IMR-90 (cell line): ENCODE results near the gene RAD51B. TPM values are rescaled to one million over a fixed set of nuclear protein-coding genes. Genes with fewer than 3 reads are reported as not detected.

Experiments
- ATAC-seq: fragments of 200-7000 bp; cut with Tn5 transposase; 2 replicates; pipeline ENCODE4 v1.9.1; 2020; ENCODE audit warnings: low read depth, mild to moderate bottlenecking, moderate library complexity
- BruUV-seq: library from RNA; stranded (reverse); fragments of 400-500 nt; replicated peaks from 2 replicates; lab custom pipeline; 2021; lab: Mats Ljungman, UMichigan
- CTCF ChIA-PET: fragments of 300-600 bp; formaldehyde crosslinking; extraction: SDS; loops from one replicate; lab custom pipeline; 2021; ENCODE audit warnings: antibody characterized with exemption; lab: Yijun Ruan, JAX
- POLR2A ChIA-PET: fragments of 300-600 bp; sonication (Branson Sonifier 250); formaldehyde crosslinking; loops from one replicate; lab custom pipeline; 2022; ENCODE audit warnings: antibody characterized with exemption; ENCODE audit not compliant: unreplicated experiment; lab: Charles Lee
- DNase-seq: peaks from one replicate; pipeline ENCODE4 v3.0.0; 2013
- H2AFZ ChIP-seq: replicated peaks from 2 replicates; pipeline ENCODE3; 2013; ENCODE audit warnings: low read length, mild to moderate bottlenecking; ENCODE audit not compliant: poor library complexity
- H2AK5ac ChIP-seq: 2 replicates; pipeline ENCODE4 v1.6.1; 2013; ENCODE audit warnings: low read depth, low read length, inconsistent platforms
- H2AK9ac ChIP-seq: replicated peaks from 2 replicates; pipeline ENCODE3; 2013; ENCODE audit warnings: mild to moderate bottlenecking, low read depth, low read length, moderate library complexity; ENCODE audit not compliant: poor library complexity
- H2BK120ac ChIP-seq: 2 replicates; pipeline ENCODE4 v1.6.1; 2013; ENCODE audit warnings: low read depth, low read length, inconsistent platforms
- H2BK15ac ChIP-seq: 3 replicates; pipeline ENCODE4 v1.6.1; 2013; ENCODE audit warnings: low read depth, low read length, inconsistent platforms
- H2BK20ac ChIP-seq: 2 replicates; pipeline ENCODE4 v1.6.1; 2013; ENCODE audit warnings: low read depth, mild to moderate bottlenecking, inconsistent platforms, low read length, moderate library complexity
- H2BK5ac ChIP-seq: 2 replicates; pipeline ENCODE4 v1.6.1; 2013; ENCODE audit warnings: mild to moderate bottlenecking, low read depth, low read length, inconsistent platforms; ENCODE audit not compliant: poor library complexity, severe bottlenecking
- H3K14ac ChIP-seq: replicated peaks from 2 replicates; pipeline ENCODE4 v1.6.1; 2013; ENCODE audit warnings: low read depth, low read length, inconsistent platforms
- H3K18ac ChIP-seq: 2 replicates; pipeline ENCODE4 v1.6.1; 2013; ENCODE audit warnings: low read depth, low read length, control low read depth
- H3K23ac ChIP-seq: 2 replicates; pipeline ENCODE4 v1.6.1; 2013; ENCODE audit warnings: low read depth, low read length, inconsistent platforms
- H3K27ac ChIP-seq: 2 replicates; pipeline ENCODE4 v1.5.1; 2013; ENCODE audit warnings: mild to moderate bottlenecking, control low read depth, low read length; ENCODE audit not compliant: insufficient read depth
- H3K27me3 ChIP-seq: 2 replicates; pipeline ENCODE4 v1.6.1; 2013; ENCODE audit warnings: low read length; ENCODE audit not compliant: control insufficient read depth, insufficient read depth
- H3K36me3 ChIP-seq: 2 replicates; pipeline ENCODE4 v1.6.1; 2013; ENCODE audit warnings: low read length, mixed read lengths; ENCODE audit not compliant: control insufficient read depth, insufficient read depth
- H3K4ac ChIP-seq: 2 replicates; pipeline ENCODE4 v1.6.1; 2013; ENCODE audit warnings: low read depth, low read length, inconsistent platforms
- H3K4me1 ChIP-seq: 2 replicates; pipeline ENCODE4 v1.6.1; 2013; ENCODE audit warnings: low read length, mixed read lengths; ENCODE audit not compliant: control insufficient read depth, insufficient read depth
- H3K4me2 ChIP-seq: 2 replicates; pipeline ENCODE4 v1.6.1; 2013; ENCODE audit warnings: low read depth, mild to moderate bottlenecking, control low read depth, low read length, moderate library complexity
- H3K4me3 ChIP-seq: 2 replicates; pipeline ENCODE4 v1.5.1; 2013; ENCODE audit warnings: low read depth, mild to moderate bottlenecking, control low read depth, low read length, moderate library complexity; ENCODE audit not compliant: insufficient read depth
- H3K56ac ChIP-seq: 2 replicates; pipeline ENCODE4 v1.6.1; 2013; ENCODE audit warnings: low read length, inconsistent platforms; ENCODE audit not compliant: insufficient read depth; ENCODE audit errors: extremely low read depth
- H3K79me1 ChIP-seq, 2 experiments: 2 replicates each; pipeline ENCODE4 v1.6.1; 2013; ENCODE audit warnings: low read length in 2 of 2, inconsistent platforms in 1 of 2, low read depth in 1 of 2
- H3K9ac ChIP-seq: 2 replicates; pipeline ENCODE4 v1.6.1; 2013; ENCODE audit warnings: low read depth, low read length, control low read depth
- H3K9me1 ChIP-seq: 2 replicates; pipeline ENCODE4 v1.6.1; 2013; ENCODE audit warnings: low read length, inconsistent platforms; ENCODE audit not compliant: insufficient read depth
- H3K9me3 ChIP-seq: 2 replicates; pipeline ENCODE4 v1.6.1; 2013; ENCODE audit warnings: low read length; ENCODE audit not compliant: control insufficient read depth, insufficient read depth
- H4K20me1 ChIP-seq: 2 replicates; pipeline ENCODE4 v1.6.1; 2013; ENCODE audit warnings: low read length, inconsistent platforms; ENCODE audit not compliant: insufficient read depth
- H4K5ac ChIP-seq: 2 replicates; pipeline ENCODE4 v1.6.1; 2013; ENCODE audit warnings: mild to moderate bottlenecking, low read depth, low read length, control low read depth
- H4K8ac ChIP-seq, 2 experiments: 2 replicates each; pipeline ENCODE4 v1.6.1; 2013; ENCODE audit warnings: low read depth in 2 of 2, low read length in 2 of 2, control low read depth in 1 of 2, inconsistent platforms in 1 of 2
- H4K91ac ChIP-seq: 2 replicates; pipeline ENCODE4 v1.6.1; 2013; ENCODE audit warnings: low read depth, low read length, inconsistent platforms; ENCODE audit not compliant: insufficient read depth
- BHLHE40 ChIP-seq: fragments of 150-350 bp; IDR thresholded peaks from 2 replicates; pipeline ENCODE4 v1.6.1; 2016; ENCODE audit warnings: mild to moderate bottlenecking, low read depth, low read length
- CEBPB ChIP-seq: IDR thresholded peaks from 2 replicates; pipeline ENCODE4 v1.6.1; 2012; ENCODE audit warnings: low read depth, low read length, improper control_type of control experiment
- CHD1 ChIP-seq: IDR thresholded peaks from 2 replicates; pipeline ENCODE4 v1.6.1; 2012; ENCODE audit warnings: low read depth, low read length, improper control_type of control experiment
- FOS ChIP-seq: fragments of 150-350 bp; IDR thresholded peaks from 2 replicates; pipeline ENCODE4 v1.6.1; 2016; ENCODE audit warnings: low read depth, low read length
- MAFK ChIP-seq: IDR thresholded peaks from 2 replicates; pipeline ENCODE4 v1.6.1; 2012; ENCODE audit warnings: low read depth, low read length, improper control_type of control experiment
- MAZ ChIP-seq: IDR thresholded peaks from 2 replicates; pipeline ENCODE4 v1.6.1; 2012; ENCODE audit warnings: low read depth, mild to moderate bottlenecking, low read length, improper control_type of control experiment, moderate library complexity, borderline replicate concordance
- MXI1 ChIP-seq: IDR thresholded peaks from 2 replicates; pipeline ENCODE4 v1.6.1; 2012; ENCODE audit warnings: low read depth, mild to moderate bottlenecking, low read length, moderate library complexity, borderline replicate concordance
- NFE2L2 ChIP-seq: fragments of 150-350 bp; IDR thresholded peaks from 2 replicates; pipeline ENCODE4 v1.6.1; 2016; ENCODE audit warnings: low read depth, mild to moderate bottlenecking, low read length
- POLR2A ChIP-seq: IDR thresholded peaks from 2 replicates; pipeline ENCODE4 v1.6.1; 2012; ENCODE audit warnings: mild to moderate bottlenecking, low read depth, low read length
- RAD21 ChIP-seq: IDR thresholded peaks from 2 replicates; pipeline ENCODE4 v1.6.1; 2012; ENCODE audit warnings: low read length, improper control_type of control experiment
- RFX5 ChIP-seq: IDR thresholded peaks from 2 replicates; pipeline ENCODE4 v1.8.0; 2012; ENCODE audit warnings: low read depth, mild to moderate bottlenecking, low read length, moderate library complexity
- SMC3 ChIP-seq: fragments of 150-350 bp; IDR thresholded peaks from 2 replicates; pipeline ENCODE4 v1.6.1; 2016; ENCODE audit warnings: low read depth, mild to moderate bottlenecking, antibody characterized with exemption, low read length, moderate library complexity
- WGBS, 2 experiments: methylation state at CpG; one replicate each; pipeline versions ENCODE4 v1.1.5 to v1.1.7; 2013; ENCODE audit warnings: missing lambda C conversion rate in 2 of 2; ENCODE audit not compliant: insufficient read length in 1 of 2; ENCODE audit errors: extremely low coverage in 2 of 2; 5-methylcytosine and 5-hydroxymethylcytosine counted together
- dilution Hi-C: fragments of 300-500 bp; cut with HindIII; formaldehyde crosslinking; loops from one replicate; pipeline ENCODE4 v1.14.3; 2018; ENCODE audit warnings: low sequenced_read_pairs; ENCODE audit not compliant: unreplicated experiment
- in situ Hi-C: fragments of 300-500 bp; cut with MboI; formaldehyde crosslinking; loops from 3 replicates; pipeline ENCODE4 v1.14.3; 2019; ENCODE audit warnings: low sequenced_read_pairs, inconsistent platforms, mixed read lengths
- intact Hi-C: fragments of 100-400 bp; cut with micrococcal nuclease; formaldehyde crosslinking; loops from 2 replicates; pipeline ENCODE4 v1.10.0; 2022
- polyA plus RNA-seq, 3 experiments: library from polyadenylated mRNA; depleted of rRNA; stranded (reverse); fragments of >200 nt; gene quantifications; 2 replicates each; pipeline ENCODE4 v1.2.3, GENCODE V29; 2012; ENCODE audit warnings: low replicate concordance in 1 of 3
- total RNA-seq: library from RNA; depleted of rRNA; stranded (reverse); fragments of >200 nt; gene quantifications from 2 replicates; pipeline ENCODE4 v1.2.3, GENCODE V29; 2012
- TF ChIP-seq, protein P1 (sequence below): conservative IDR thresholded peaks from 2 replicates; pipeline ENCODE4 v1.5.1; 2012; ENCODE audit warnings: mild to moderate bottlenecking, low read depth, low read length, improper control_type of control experiment
- TF ChIP-seq, protein P2 (sequence below): fragments of 150-350 bp; IDR thresholded peaks from 2 replicates; pipeline ENCODE4 v1.6.1; 2017; ENCODE audit warnings: mild to moderate bottlenecking, antibody characterized with exemption, low read length, low read depth
- TF ChIP-seq, protein P3 (sequence below): fragments of 150-350 bp; IDR thresholded peaks from 2 replicates; pipeline ENCODE4 v1.6.1; 2016; ENCODE audit warnings: low read depth, mild to moderate bottlenecking, low read length, moderate library complexity, borderline replicate concordance

RAD51B gene
- total and polyA plus RNA-seq, 2 of the 4 experiments (the other 2 are of a cell fraction): 5.1 to 18.8 TPM

- Histone ChIP-seq H4K20me1 (no peaks in the 10 kb centered on the region), H2AK9ac (no peak overlapping the region), H2BK15ac (peak overlapping the region; percentile 18; the same call in 1 of the 3 replicates), H2AK5ac (no peak overlapping the region), H3K4me2 (peak overlapping the region; percentile 82), H3K27me3 (no peaks in the 10 kb centered on the region), H2BK120ac (peak overlapping the region; percentile 48), H3K27ac (peak overlapping the region; percentile 48; the same call in 1 of the 2 replicates), H3K4me1 (peaks cover 17% of the 10 kb centered on the region), H2BK5ac (peak overlapping the region; percentile 7), H3K9me1 (no peaks in the 10 kb centered on the region), H3K18ac (peak overlapping the region; percentile 93), H3K14ac (peak overlapping the region; percentile 41), H3K9ac (peak overlapping the region; percentile 15), H3K4me3 (no peak overlapping the region; the same call in 1 of the 2 replicates), H4K5ac (peak overlapping the region; percentile 10), H3K36me3 (no peaks in the 10 kb centered on the region), H2AFZ (no peak overlapping the region), H2BK20ac (peak overlapping the region; percentile 42), H3K23ac (peak overlapping the region; percentile 34; the same call in 1 of the 2 replicates), H3K79me1 (peaks cover 0 to 7% of the 10 kb centered on the region in 2 experiments; a peak in 2 of 4 replicates), H4K91ac (peak overlapping the region; percentile 7; the same call in 1 of the 2 replicates), H3K9me3 (no peaks in the 10 kb centered on the region), H3K4ac (peak overlapping the region; percentile 35; the same call in 1 of the 2 replicates), H3K56ac (no peak overlapping the region), H4K8ac (peak overlapping the region in 1 of 2 experiments; percentile 32; a peak in 2 of 4 replicates)
- intact Hi-C loops: loop anchor here (5.0 to 10.0 kb wide), 5 partner anchors 206 to 723 kb away; no protein-coding TSS in a partner anchor
- no CpG with 5 or more reads among the region's 1 CpG for WGBS, 2 experiments
- CTCF ChIA-PET: interaction anchor here (1.1 to 1.2 kb wide), 2 partner anchors 291 to 875 kb away, joined by 3 to 4 read pairs; no protein-coding TSS in a partner anchor
- in situ Hi-C loops: no loop called here
- DNase-seq: peak; percentile 38
- peak; percentile 42 for ATAC-seq
- no TSS peak for BruUV-seq
- dilution Hi-C loops: no loop called here
- POLR2A ChIA-PET: interaction anchor here (0.6 to 1.4 kb wide), 2 partner anchors 848 to 852 kb away, joined by 3 to 5 read pairs; partner anchors contain the start of gene ZFP36L1
- TF ChIP-seq CHD1: no peak
- no peak for TF ChIP-seq BHLHE40
- no peak for TF ChIP-seq SMC3
- TF ChIP-seq, protein P1, sequence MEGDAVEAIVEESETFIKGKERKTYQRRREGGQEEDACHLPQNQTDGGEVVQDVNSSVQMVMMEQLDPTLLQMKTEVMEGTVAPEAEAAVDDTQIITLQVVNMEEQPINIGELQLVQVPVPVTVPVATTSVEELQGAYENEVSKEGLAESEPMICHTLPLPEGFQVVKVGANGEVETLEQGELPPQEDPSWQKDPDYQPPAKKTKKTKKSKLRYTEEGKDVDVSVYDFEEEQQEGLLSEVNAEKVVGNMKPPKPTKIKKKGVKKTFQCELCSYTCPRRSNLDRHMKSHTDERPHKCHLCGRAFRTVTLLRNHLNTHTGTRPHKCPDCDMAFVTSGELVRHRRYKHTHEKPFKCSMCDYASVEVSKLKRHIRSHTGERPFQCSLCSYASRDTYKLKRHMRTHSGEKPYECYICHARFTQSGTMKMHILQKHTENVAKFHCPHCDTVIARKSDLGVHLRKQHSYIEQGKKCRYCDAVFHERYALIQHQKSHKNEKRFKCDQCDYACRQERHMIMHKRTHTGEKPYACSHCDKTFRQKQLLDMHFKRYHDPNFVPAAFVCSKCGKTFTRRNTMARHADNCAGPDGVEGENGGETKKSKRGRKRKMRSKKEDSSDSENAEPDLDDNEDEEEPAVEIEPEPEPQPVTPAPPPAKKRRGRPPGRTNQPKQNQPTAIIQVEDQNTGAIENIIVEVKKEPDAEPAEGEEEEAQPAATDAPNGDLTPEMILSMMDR: no peak
- no peak for TF ChIP-seq POLR2A
- TF ChIP-seq, protein P2, sequence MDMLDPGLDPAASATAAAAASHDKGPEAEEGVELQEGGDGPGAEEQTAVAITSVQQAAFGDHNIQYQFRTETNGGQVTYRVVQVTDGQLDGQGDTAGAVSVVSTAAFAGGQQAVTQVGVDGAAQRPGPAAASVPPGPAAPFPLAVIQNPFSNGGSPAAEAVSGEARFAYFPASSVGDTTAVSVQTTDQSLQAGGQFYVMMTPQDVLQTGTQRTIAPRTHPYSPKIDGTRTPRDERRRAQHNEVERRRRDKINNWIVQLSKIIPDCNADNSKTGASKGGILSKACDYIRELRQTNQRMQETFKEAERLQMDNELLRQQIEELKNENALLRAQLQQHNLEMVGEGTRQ: no peak
- no peak for TF ChIP-seq MAFK
- no peak for TF ChIP-seq MXI1
- TF ChIP-seq RFX5: no peak
- TF ChIP-seq CEBPB: no peak
- TF ChIP-seq, protein P3, sequence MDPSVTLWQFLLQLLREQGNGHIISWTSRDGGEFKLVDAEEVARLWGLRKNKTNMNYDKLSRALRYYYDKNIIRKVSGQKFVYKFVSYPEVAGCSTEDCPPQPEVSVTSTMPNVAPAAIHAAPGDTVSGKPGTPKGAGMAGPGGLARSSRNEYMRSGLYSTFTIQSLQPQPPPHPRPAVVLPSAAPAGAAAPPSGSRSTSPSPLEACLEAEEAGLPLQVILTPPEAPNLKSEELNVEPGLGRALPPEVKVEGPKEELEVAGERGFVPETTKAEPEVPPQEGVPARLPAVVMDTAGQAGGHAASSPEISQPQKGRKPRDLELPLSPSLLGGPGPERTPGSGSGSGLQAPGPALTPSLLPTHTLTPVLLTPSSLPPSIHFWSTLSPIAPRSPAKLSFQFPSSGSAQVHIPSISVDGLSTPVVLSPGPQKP: no peak
- TF ChIP-seq NFE2L2: no peak
- no peak for TF ChIP-seq RAD21
- no peak for TF ChIP-seq FOS
- TF ChIP-seq MAZ: no peak
These were observed 122.0 kb downstream of the RAD51B start for GRCh38 chr14:67941456-67942018.
